GM18951 (cell line): Measurements from ENCODE around the gene TUBGCP2.

ENCODE experiments used
- POLR2A ChIP-seq: IDR thresholded peaks from 4 replicates; pipeline ENCODE4 v1.6.1; 2011; ENCODE audit warnings: mild to moderate bottlenecking; ENCODE audit not compliant: insufficient read length, insufficient read depth; ENCODE audit errors: extremely low read depth
- in situ Hi-C: fragments of 300-500 bp; cut with MboI; formaldehyde crosslinking; loops from one replicate; pipeline ENCODE4 v1.12.0; 2022; ENCODE audit warnings: low sequenced_read_pairs, mixed read lengths, inconsistent platforms; ENCODE audit not compliant: unreplicated experiment

The TUBGCP2 gene

GRCh38 chr10:133280391-133281059 is 28.1 kb downstream of the TUBGCP2 start:
- no peak for TF ChIP-seq POLR2A
- in situ Hi-C loops: no loop called here

GRCh38 chr10:133279326-133280226 is 29.1 kb downstream of the TUBGCP2 start:
- in situ Hi-C loops: no loop called here
- TF ChIP-seq POLR2A: no peak

GRCh38 chr10:133278577-133279265 is 30.0 kb downstream of the TUBGCP2 start:
- in situ Hi-C loops: no loop called here
- no peak for TF ChIP-seq POLR2A

- in situ Hi-C loops: no loop called here
- TF ChIP-seq POLR2A: no peak
Measured at GRCh38 chr10:133277993-133278576, 30.6 kb downstream of the TUBGCP2 start.

- TF ChIP-seq POLR2A: no peak
- in situ Hi-C loops: no loop called here
Measured at GRCh38 chr10:133277277-133277992, 31.2 kb downstream of the TUBGCP2 start.

- TF ChIP-seq POLR2A: peak; percentile 89
- in situ Hi-C loops: no loop called here
Measured at GRCh38 chr10:133276435-133277201, 32.1 kb downstream of the TUBGCP2 start, which contains the start of gene ADAM8. Gene ADAM8 (minus strand): TSS chr10:133276868. CDS start chr10:133276817, 51 bp downstream.

GRCh38 chr10:133276100-133276434 is 32.6 kb downstream of the TUBGCP2 start:
- in situ Hi-C loops: no loop called here
- no peak for TF ChIP-seq POLR2A

- in situ Hi-C loops: no loop called here
- peak; percentile 46 for TF ChIP-seq POLR2A
Measured at GRCh38 chr10:133275684-133276092, 33.0 kb downstream of the TUBGCP2 start.

- in situ Hi-C loops: no loop called here
- TF ChIP-seq POLR2A: peak; percentile 61
Measured at GRCh38 chr10:133274751-133275683, 33.7 kb downstream of the TUBGCP2 start.

- no peak for TF ChIP-seq POLR2A
- in situ Hi-C loops: no loop called here
Measured at GRCh38 chr10:133273534-133274143, 35.0 kb downstream of the TUBGCP2 start.
